H1 (cell line): ENCODE measurements around the gene G6PC3. TPM values are rescaled to one million over a fixed set of nuclear protein-coding genes. Genes with fewer than 3 reads are reported as not detected.

Experiments used
- CTCF ChIA-PET: fragments of 300-600 bp; sonication (Branson Sonifier 250); formaldehyde crosslinking; loops from one replicate; lab custom pipeline; 2021; ENCODE audit not compliant: partially characterized antibody; lab: Charles Lee
- POLR2A ChIA-PET: fragments of 300-600 bp; sonication (Branson Sonifier 250); formaldehyde crosslinking; loops from one replicate; lab custom pipeline; 2021; ENCODE audit warnings: inconsistent platforms; ENCODE audit not compliant: partially characterized antibody; lab: Charles Lee
- DNase-seq, 2 experiments: peaks; one replicate each; pipeline versions ENCODE4 v3.0.0 to v3.0.0-alpha.2; 2010 to 2022; ENCODE audit warnings: low spot score in 2 of 2, low read depth in 1 of 2, mixed read lengths in 1 of 2
- FAIRE-seq: peaks from 2 replicates; lab custom pipeline; 2011; peaks lifted over from hg19 to GRCh38; lab: Jason Lieb, UNC
- H2AFZ ChIP-seq: 2 replicates; pipeline ENCODE4 v1.8.1; 2012; ENCODE audit warnings: low read length, inconsistent platforms
- H2AK5ac ChIP-seq: 2 replicates; pipeline ENCODE4 v1.6.1; 2013; ENCODE audit warnings: low read depth, low read length
- H2BK120ac ChIP-seq: replicated peaks from 2 replicates; pipeline ENCODE3; 2013; ENCODE audit warnings: low read depth, low read length, inconsistent platforms
- H2BK12ac ChIP-seq: 2 replicates; pipeline ENCODE4 v1.6.1; 2013; ENCODE audit warnings: low read depth, low read length
- H2BK15ac ChIP-seq: 2 replicates; pipeline ENCODE4 v1.6.1; 2013; ENCODE audit warnings: low read length
- H2BK20ac ChIP-seq: 2 replicates; pipeline ENCODE4 v1.6.1; 2013; ENCODE audit warnings: low read length
- H2BK5ac ChIP-seq: 2 replicates; pipeline ENCODE4 v1.6.1; 2013; ENCODE audit warnings: low read depth, low read length
- H3K14ac ChIP-seq: 2 replicates; pipeline ENCODE4 v1.6.1; 2013; ENCODE audit warnings: inconsistent platforms; ENCODE audit not compliant: insufficient read length
- H3K18ac ChIP-seq: 2 replicates; pipeline ENCODE4 v1.6.1; 2013; ENCODE audit warnings: low read length; ENCODE audit errors: extremely low read depth
- H3K23ac ChIP-seq: 2 replicates; pipeline ENCODE4 v1.6.1; 2013; ENCODE audit warnings: inconsistent platforms; ENCODE audit not compliant: insufficient read length
- H3K23me2 ChIP-seq: 2 replicates; pipeline ENCODE4 v1.6.1; 2013; ENCODE audit warnings: low read depth, low read length
- H3K27ac ChIP-seq: 2 replicates; pipeline ENCODE4 v1.6.1; 2011; ENCODE audit warnings: low read depth, low read length, inconsistent platforms
- H3K27me3 ChIP-seq, 4 experiments: replicated peaks in 1 of 4; 1 replicate in 1 of 4; 2 replicates in 3 of 4; pipeline versions ENCODE4 v1.6.1 to v1.8.1; 2011 to 2013; ENCODE audit warnings: low read length in 3 of 4, mild to moderate bottlenecking in 3 of 4, inconsistent platforms in 2 of 4, mixed read lengths in 2 of 4, moderate library complexity in 1 of 4; ENCODE audit not compliant: control insufficient read depth in 3 of 4, insufficient read depth in 3 of 4; ENCODE audit errors: extremely low read depth in 1 of 4
- H3K36me3 ChIP-seq, 4 experiments: 2 replicates each; pipeline versions ENCODE4 v1.6.1 to v1.8.1; 2011 to 2013; ENCODE audit warnings: mild to moderate bottlenecking in 4 of 4, low read length in 3 of 4, moderate library complexity in 2 of 4, control low read depth in 1 of 4, inconsistent platforms in 1 of 4; ENCODE audit not compliant: insufficient read depth in 4 of 4, control insufficient read depth in 2 of 4
- H3K4ac ChIP-seq: replicated peaks from 2 replicates; pipeline ENCODE3; 2013; ENCODE audit warnings: low read length, low read depth, mixed read lengths, inconsistent platforms; ENCODE audit not compliant: insufficient read length
- H3K4me1 ChIP-seq, 4 experiments: replicated peaks in 1 of 4; 1 replicate in 1 of 4; 2 replicates in 3 of 4; pipeline versions ENCODE4 v1.6.1 to v1.8.1; 2011 to 2013; ENCODE audit warnings: low read length in 3 of 4, inconsistent platforms in 2 of 4, mixed read lengths in 1 of 4; ENCODE audit not compliant: insufficient read depth in 4 of 4, control insufficient read depth in 3 of 4
- H3K4me2 ChIP-seq, 2 experiments: 2 replicates each; pipeline versions ENCODE4 v1.6.1 to v1.8.1; 2011 to 2013; ENCODE audit warnings: low read depth in 2 of 2, low read length in 2 of 2, control low read depth in 1 of 2, inconsistent platforms in 1 of 2, mild to moderate bottlenecking in 1 of 2; ENCODE audit not compliant: insufficient read depth in 1 of 2
- H3K4me3 ChIP-seq, 4 experiments: fragments of 200-600, 300-600 bp in 1 of 4; sonication (generic), shearing (Covaris generic), sonication (Bioruptor Twin) in 1 of 4; 2 replicates each; pipeline versions ENCODE4 v1.5.1 to v1.8.1; 2011 to 2016; ENCODE audit warnings: low read length in 4 of 4, low read depth in 3 of 4, control low read depth in 2 of 4, inconsistent platforms in 2 of 4, mild to moderate bottlenecking in 2 of 4, mixed read lengths in 1 of 4, moderate library complexity in 1 of 4; ENCODE audit not compliant: insufficient read depth in 2 of 4; ENCODE audit errors: extremely low read depth in 1 of 4
- H3K56ac ChIP-seq: replicated peaks from 2 replicates; pipeline ENCODE3; 2013; ENCODE audit warnings: low read depth, mild to moderate bottlenecking, mixed read lengths, low read length, inconsistent platforms; ENCODE audit not compliant: insufficient read length
- H3K79me1 ChIP-seq: 2 replicates; pipeline ENCODE4 v1.6.1; 2013; ENCODE audit warnings: low read depth, low read length, control low read depth
- H3K79me2 ChIP-seq, 2 experiments: 2 replicates each; pipeline versions ENCODE4 v1.6.1 to v1.8.1; 2012 to 2013; ENCODE audit warnings: low read length in 2 of 2, mild to moderate bottlenecking in 2 of 2, inconsistent platforms in 1 of 2; ENCODE audit not compliant: insufficient read depth in 2 of 2, control insufficient read depth in 1 of 2
- H3K9ac ChIP-seq, 4 experiments: replicated peaks in 1 of 4; 1 replicate in 1 of 4; 2 replicates in 3 of 4; pipeline versions ENCODE4 v1.6.1 to v1.8.1; 2011 to 2013; ENCODE audit warnings: low read depth in 3 of 4, low read length in 3 of 4, control low read depth in 2 of 4, mild to moderate bottlenecking in 2 of 4, moderate library complexity in 2 of 4, inconsistent platforms in 1 of 4; ENCODE audit errors: extremely low read depth in 1 of 4
- H3K9me3 ChIP-seq, 2 experiments: 2 replicates each; pipeline versions ENCODE4 v1.6.1 to v1.8.1; 2012 to 2013; ENCODE audit warnings: mild to moderate bottlenecking in 2 of 2, moderate library complexity in 2 of 2, control low read depth in 1 of 2, inconsistent platforms in 1 of 2, low read depth in 1 of 2, low read length in 1 of 2, mixed read lengths in 1 of 2; ENCODE audit not compliant: insufficient read depth in 2 of 2
- H4K20me1 ChIP-seq, 2 experiments: replicated peaks in 1 of 2; 2 replicates each; pipeline versions ENCODE3 to v1.8.1; 2011 to 2013; ENCODE audit warnings: inconsistent platforms in 2 of 2, low read length in 2 of 2, mild to moderate bottlenecking in 1 of 2; ENCODE audit not compliant: insufficient read depth in 2 of 2, control insufficient read depth in 1 of 2
- H4K5ac ChIP-seq: 2 replicates; pipeline ENCODE4 v1.6.1; 2013; ENCODE audit warnings: low read length, low read depth, mixed read lengths, inconsistent platforms; ENCODE audit not compliant: insufficient read length
- H4K8ac ChIP-seq: 2 replicates; pipeline ENCODE4 v1.8.0; 2013; ENCODE audit warnings: mild to moderate bottlenecking, moderate library complexity, low read length, inconsistent platforms; ENCODE audit not compliant: insufficient read depth; ENCODE audit errors: extremely low read depth
- H4K91ac ChIP-seq: replicated peaks from 2 replicates; pipeline ENCODE3; 2013; ENCODE audit warnings: low read length, mixed read lengths, inconsistent platforms; ENCODE audit not compliant: insufficient read length
- JUND ChIP-seq: IDR thresholded peaks from 2 replicates; pipeline ENCODE4 v1.6.1; 2011; ENCODE audit warnings: mild to moderate bottlenecking, improper control_type of control experiment, low read length
- POLR2AphosphoS5 ChIP-seq: IDR thresholded peaks from 2 replicates; pipeline ENCODE4 v1.6.1; 2011; ENCODE audit warnings: low read depth, low read length
- TAF7 ChIP-seq: optimal IDR thresholded peaks from 2 replicates; pipeline ENCODE3; 2011; ENCODE audit warnings: low read depth, mild to moderate bottlenecking, inconsistent platforms, low read length, moderate library complexity, borderline replicate concordance
- WGBS, 2 experiments: shearing (Covaris generic) in 1 of 2; methylation state at CpG; one replicate each; pipeline versions ENCODE4 v1.1.6 to v1.1.7; 2013 to 2015; ENCODE audit warnings: low lambda C conversion rate in 2 of 2, mixed read lengths in 2 of 2, inconsistent platforms in 1 of 2, low coverage in 1 of 2, missing lambda C conversion rate in 1 of 2; ENCODE audit not compliant: insufficient replicate concordance in 2 of 2, insufficient coverage in 1 of 2, insufficient read length in 1 of 2; ENCODE audit errors: extremely low coverage in 1 of 2, missing lambda C conversion rate in 1 of 2; 5-methylcytosine and 5-hydroxymethylcytosine counted together
- polyA plus RNA-seq, 7 experiments: library from polyadenylated mRNA; depleted of rRNA in 3 of 7; stranded (reverse) in 5 of 7; unstranded in 2 of 7; fragments of >200 nt in 5 of 7; fragments of 200-250 nt in 2 of 7; gene quantifications; 1 replicate in 5 of 7; 2 replicates in 1 of 7; 4 replicates in 1 of 7; pipeline versions ENCODE4 v1.2.1 to v1.2.3, GENCODE V29; 2011 to 2013; ENCODE audit warnings: missing spikeins in 2 of 7, mixed read lengths in 2 of 7
- total RNA-seq: library from RNA; stranded (reverse); fragmentation: NEBNext Ultra II Directional; extraction: Animal tissue kit (Norgen Biotek cat#: 25700); gene quantifications from 2 replicates; pipeline ENCODE4 v1.2.1, GENCODE V29; 2021

Gene G6PC3
- total and polyA plus RNA-seq, 2 of the 8 experiments (the other 6 are each of a cell fraction or from before 2014, with no cell fraction given): 104 to 343 TPM

DNA sequence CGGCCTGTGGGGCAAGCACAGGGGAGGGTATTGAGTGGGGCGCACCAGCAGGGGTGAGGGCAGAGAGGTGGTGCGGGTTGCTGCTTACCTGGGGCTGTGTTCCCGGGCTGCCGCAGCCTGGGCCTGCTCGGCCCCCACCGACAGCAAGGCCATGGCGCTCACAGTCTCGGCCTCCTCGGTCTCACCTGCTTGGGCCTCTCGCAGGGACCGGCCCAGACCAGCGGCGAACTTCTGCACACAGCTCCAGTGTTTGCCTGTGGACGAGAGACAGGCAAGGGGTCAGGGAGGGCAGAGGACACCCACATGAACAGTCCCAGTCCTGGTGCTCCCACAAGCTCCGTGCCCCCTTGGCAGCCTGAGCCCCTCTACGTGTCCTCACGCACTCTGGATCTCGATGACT is 7.9 kb downstream of the G6PC3 start:
- FAIRE-seq (no peak), DNase-seq (no peak)
- no peak overlapping the region for H3K14ac ChIP-seq
- no peak overlapping the region for H2BK5ac ChIP-seq
- peaks cover 0 to 2% (median under 1%) of the 10 kb centered on the region in 4 experiments; a peak in 2 of 7 replicates for H3K4me1 ChIP-seq
- H3K56ac ChIP-seq: no peak overlapping the region
- no peak overlapping the region for H3K4me2 ChIP-seq
- no peak overlapping the region; the same call in none of the 2 replicates for H4K8ac ChIP-seq
- peaks cover 17 to 52% (median 41%) of the 10 kb centered on the region in 4 experiments; a peak in 7 of 8 replicates for H3K36me3 ChIP-seq
- TF ChIP-seq JUND: no peak
- TF ChIP-seq POLR2AphosphoS5: peak; percentile 53; the same call in 1 of the 2 replicates
- TF ChIP-seq TAF7: no peak
- H2AK5ac ChIP-seq: no peak overlapping the region
- no peak overlapping the region for H2AFZ ChIP-seq
- ChIA-PET POLR2A (interaction anchor here (0.7 to 2.8 kb wide), 8 partner anchors 9 to 144 kb away, joined by 3 to 12 read pairs (median 3); partner anchors contain the start of genes LSM12 and TMEM101), CTCF (interaction anchor here (0.6 to 1.9 kb wide), 8 partner anchors 8 to 594 kb away, joined by 3 to 8 read pairs (median 4); no protein-coding TSS in a partner anchor)
- no peak overlapping the region for H4K5ac ChIP-seq
- H4K20me1 ChIP-seq: peaks cover 0 to 18% of the 10 kb centered on the region in 2 experiments
- H3K4ac ChIP-seq: no peak overlapping the region
- no peak overlapping the region for H2BK120ac ChIP-seq
- H3K27me3 ChIP-seq: no peaks in the 10 kb centered on the region
- WGBS, 2 experiments: 92% methylated on average over 19 of the region's 19 CpGs; no CpG with 5 or more reads in 1 of the 2 experiments
- H4K91ac ChIP-seq: no peak overlapping the region
- no peaks in the 10 kb centered on the region for H3K23me2 ChIP-seq
- H3K9ac ChIP-seq: no peak overlapping the region
- no peak overlapping the region for H2BK12ac ChIP-seq
- H3K4me3 ChIP-seq: no peak overlapping the region
- no peak overlapping the region for H3K23ac ChIP-seq
- H2BK20ac ChIP-seq: no peak overlapping the region
- H3K18ac ChIP-seq: no peak overlapping the region
- no peaks in the 10 kb centered on the region for H3K79me2 ChIP-seq
- H3K27ac ChIP-seq: no peak overlapping the region
- no peaks in the 10 kb centered on the region for H3K9me3 ChIP-seq
- H2BK15ac ChIP-seq: no peak overlapping the region
- peaks cover 2% of the 10 kb centered on the region; the same call in 1 of the 2 replicates for H3K79me1 ChIP-seq
